ENCODE data around the gene ADGRD1.

ADGRD1 gene

GRCh38 chr12:131047789-131048610 is 94.3 kb downstream of the ADGRD1 start:
- no peaks in the 10 kb centered on the region for H3K9me3 Mint-ChIP-seq
- peaks cover 12 to 47% of the 10 kb centered on the region in 2 donors for H3K27me3 Mint-ChIP-seq
- no peak overlapping the region for H3K27ac Mint-ChIP-seq
- DNase-seq (no peak), ATAC-seq (replicated peaks) (no peak)
- peaks cover 0 to 3% of the 10 kb centered on the region in 2 donors for H3K4me1 Mint-ChIP-seq (ENCODE audit: low read depth in 2 of 2)
- H3K36me3 Mint-ChIP-seq (ENCODE audit: insufficient read depth) = peaks cover 3% of the 10 kb centered on the region
- H3K4me3 Mint-ChIP-seq = no peak overlapping the region

GRCh38 chr12:131048611-131048990 is 94.9 kb downstream of the ADGRD1 start:
- H3K9me3 Mint-ChIP-seq = no peaks in the 10 kb centered on the region
- H3K36me3 Mint-ChIP-seq (ENCODE audit: insufficient read depth) = peaks cover 3% of the 10 kb centered on the region
- peaks cover 0 to 3% of the 10 kb centered on the region in 2 donors for H3K4me1 Mint-ChIP-seq (ENCODE audit: low read depth in 2 of 2)
- ATAC-seq (replicated peaks) = no peak
- no peak overlapping the region for H3K4me3 Mint-ChIP-seq
- DNase-seq = no peak
- H3K27ac Mint-ChIP-seq = no peak overlapping the region
- peaks cover 12 to 47% of the 10 kb centered on the region in 2 donors for H3K27me3 Mint-ChIP-seq

- peaks cover 12 to 49% of the 10 kb centered on the region in 2 donors for H3K27me3 Mint-ChIP-seq
- no peak overlapping the region for H3K27ac Mint-ChIP-seq
- peaks cover 0 to 2% of the 10 kb centered on the region in 2 donors for H3K4me1 Mint-ChIP-seq (ENCODE audit: low read depth in 2 of 2)
- peaks cover 3% of the 10 kb centered on the region for H3K36me3 Mint-ChIP-seq (ENCODE audit: insufficient read depth)
- ATAC-seq (replicated peaks) (no peak), DNase-seq (no peak)
- H3K4me3 Mint-ChIP-seq = no peak overlapping the region
- H3K9me3 Mint-ChIP-seq = no peaks in the 10 kb centered on the region
These were observed 95.3 kb downstream of the ADGRD1 start for GRCh38 chr12:131049002-131049401.

- DNase-seq (no peak), ATAC-seq (replicated peaks) (no peak)
- peaks cover 3% of the 10 kb centered on the region for H3K36me3 Mint-ChIP-seq (ENCODE audit: insufficient read depth)
- peaks cover 16 to 56% of the 10 kb centered on the region in 2 donors for H3K27me3 Mint-ChIP-seq
- H3K4me1 Mint-ChIP-seq (ENCODE audit: low read depth in 2 of 2) = no peaks in the 10 kb centered on the region
- no peak overlapping the region for H3K27ac Mint-ChIP-seq
- H3K4me3 Mint-ChIP-seq = no peak overlapping the region
- no peaks in the 10 kb centered on the region for H3K9me3 Mint-ChIP-seq
These were observed 96.0 kb downstream of the ADGRD1 start for GRCh38 chr12:131049549-131050339.

- H3K4me3 Mint-ChIP-seq = no peak overlapping the region
- no peak for DNase-seq
- peaks cover 3% of the 10 kb centered on the region for H3K36me3 Mint-ChIP-seq (ENCODE audit: insufficient read depth)
These were observed 96.9 kb downstream of the ADGRD1 start for GRCh38 chr12:131050463-131051154.

GRCh38 chr12:131051155-131051473 is 97.4 kb downstream of the ADGRD1 start:
- no peak for ATAC-seq (replicated peaks)
- Mint-ChIP-seq H3K4me3 (no peak overlapping the region), H3K36me3 (ENCODE audit: insufficient read depth) (peaks cover 3% of the 10 kb centered on the region), H3K9me3 (no peaks in the 10 kb centered on the region), H3K27ac (no peak overlapping the region), H3K4me1 (ENCODE audit: low read depth in 2 of 2) (no peaks in the 10 kb centered on the region), H3K27me3 (peaks cover 22 to 66% of the 10 kb centered on the region in 2 donors)
- DNase-seq = no peak

More at GRCh38 chr12:131050463-131051154, 96.9 kb downstream of the ADGRD1 start:
- peaks cover 22 to 65% of the 10 kb centered on the region in 2 donors for H3K27me3 Mint-ChIP-seq
- H3K27ac Mint-ChIP-seq = no peak overlapping the region
- H3K4me1 Mint-ChIP-seq (ENCODE audit: low read depth in 2 of 2) = no peaks in the 10 kb centered on the region
- H3K9me3 Mint-ChIP-seq = no peaks in the 10 kb centered on the region
- no peak for ATAC-seq (replicated peaks)

GRCh38 chr12:131052063-131052781 is 98.5 kb downstream of the ADGRD1 start:
- no peak for ATAC-seq (replicated peaks)
- Mint-ChIP-seq H3K36me3 (ENCODE audit: insufficient read depth) (no peaks in the 10 kb centered on the region), H3K27me3 (peaks cover 28 to 76% of the 10 kb centered on the region in 2 donors), H3K4me3 (no peak overlapping the region), H3K9me3 (no peaks in the 10 kb centered on the region), H3K27ac (no peak overlapping the region), H3K4me1 (ENCODE audit: low read depth in 2 of 2) (no peaks in the 10 kb centered on the region)
- DNase-seq = no peak

- no peaks in the 10 kb centered on the region for H3K36me3 Mint-ChIP-seq (ENCODE audit: insufficient read depth)
- no peaks in the 10 kb centered on the region for H3K9me3 Mint-ChIP-seq
- H3K4me1 Mint-ChIP-seq (ENCODE audit: low read depth in 2 of 2) = no peaks in the 10 kb centered on the region
- no peak for DNase-seq
- H3K4me3 Mint-ChIP-seq = no peak overlapping the region
- peaks cover 28 to 83% of the 10 kb centered on the region in 2 donors for H3K27me3 Mint-ChIP-seq
- ATAC-seq (replicated peaks) = no peak
- no peak overlapping the region for H3K27ac Mint-ChIP-seq
These were observed 99.2 kb downstream of the ADGRD1 start for GRCh38 chr12:131052929-131053328.

GRCh38 chr12:131053567-131053966 is 99.9 kb downstream of the ADGRD1 start:
- Mint-ChIP-seq H3K4me3 (no peak overlapping the region), H3K36me3 (ENCODE audit: insufficient read depth) (no peaks in the 10 kb centered on the region), H3K27me3 (peaks cover 28 to 86% of the 10 kb centered on the region in 2 donors), H3K9me3 (no peaks in the 10 kb centered on the region), H3K4me1 (ENCODE audit: low read depth in 2 of 2) (no peaks in the 10 kb centered on the region), H3K27ac (no peak overlapping the region)
- ATAC-seq (replicated peaks) (no peak), DNase-seq (no peak)

- ATAC-seq (replicated peaks) (no peak), DNase-seq (no peak)
- Mint-ChIP-seq H3K4me3 (no peak overlapping the region), H3K27me3 (peaks cover 25 to 83% of the 10 kb centered on the region in 2 donors), H3K27ac (no peak overlapping the region), H3K36me3 (ENCODE audit: insufficient read depth) (no peaks in the 10 kb centered on the region), H3K4me1 (ENCODE audit: low read depth in 2 of 2) (no peaks in the 10 kb centered on the region), H3K9me3 (no peaks in the 10 kb centered on the region)
These were observed 100.8 kb downstream of the ADGRD1 start for GRCh38 chr12:131054345-131055092.

- Mint-ChIP-seq H3K36me3 (ENCODE audit: insufficient read depth) (no peaks in the 10 kb centered on the region), H3K27ac (no peak overlapping the region), H3K4me1 (ENCODE audit: low read depth in 2 of 2) (no peaks in the 10 kb centered on the region), H3K27me3 (peaks cover 21 to 83% of the 10 kb centered on the region in 2 donors), H3K4me3 (no peak overlapping the region), H3K9me3 (no peaks in the 10 kb centered on the region)
- ATAC-seq (replicated peaks) (no peak), DNase-seq (no peak)
These were observed 101.4 kb downstream of the ADGRD1 start for GRCh38 chr12:131055093-131055465.

GRCh38 chr12:131055596-131056233 is 102.0 kb downstream of the ADGRD1 start:
- Mint-ChIP-seq H3K27ac (no peak overlapping the region), H3K36me3 (ENCODE audit: insufficient read depth) (no peaks in the 10 kb centered on the region), H3K9me3 (no peaks in the 10 kb centered on the region), H3K4me3 (no peak overlapping the region), H3K27me3 (peaks cover 16 to 83% of the 10 kb centered on the region in 2 donors), H3K4me1 (ENCODE audit: low read depth in 2 of 2) (no peaks in the 10 kb centered on the region)
- DNase-seq (no peak), ATAC-seq (replicated peaks) (no peak)
